ENCODE data around the gene PDHB. TPM values are rescaled to one million over a fixed set of nuclear protein-coding genes. Genes with fewer than 3 reads are reported as not detected.

The PDHB gene
- total and polyA plus RNA-seq, 4 donors: 47.8 to 92.1 (median 60.6) TPM

DNA sequence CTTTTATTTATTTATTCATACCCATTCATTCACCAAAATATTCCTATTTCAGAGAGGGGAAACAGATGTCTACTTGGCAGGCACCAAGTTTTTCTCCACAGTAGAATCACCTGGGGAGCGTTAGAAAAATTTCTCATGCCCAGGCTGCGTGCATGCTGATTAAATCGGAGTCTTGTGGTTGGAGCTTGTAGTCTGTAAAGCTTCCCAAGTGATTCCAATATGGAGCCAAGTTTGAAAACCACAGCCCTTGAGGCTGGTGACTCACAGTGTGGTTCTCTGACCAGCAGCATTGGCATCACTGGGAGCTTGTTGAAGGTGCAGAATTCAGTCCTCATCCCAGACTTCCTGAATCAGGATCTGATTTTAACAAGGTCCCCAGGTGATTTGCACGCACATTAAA, 49.7 kb downstream of the PDHB start:
- Histone ChIP-seq H3K9me3 (ENCODE audit: control insufficient read depth in 4 of 4, low read length in 3 of 4) (no peaks in the 10 kb centered on the region), H3K4me3 (ENCODE audit: low read depth in 1 of 3, low read length in 3 of 3) (no peak overlapping the region), H3K27ac (ENCODE audit: low read depth in 1 of 2, low read length in 2 of 2) (no peak overlapping the region), H3K36me3 (ENCODE audit: control insufficient read depth in 4 of 4, insufficient read depth in 3 of 4, low read depth in 1 of 4, low read length in 3 of 4) (peaks cover 0 to 2% (median 0%) of the 10 kb centered on the region in 4 donors), H3K9ac (ENCODE audit: low read depth in 1 of 2, low read length in 2 of 2) (no peak overlapping the region), H3K4me1 (ENCODE audit: control insufficient read depth in 4 of 4, insufficient read depth in 4 of 4, low read length in 3 of 4) (peaks cover 0 to 7% (median 5%) of the 10 kb centered on the region in 4 donors), H3K27me3 (ENCODE audit: control insufficient read depth in 4 of 4, insufficient read depth in 4 of 4, low read length in 3 of 4) (no peaks in the 10 kb centered on the region)
- WGBS: 94% methylated on average over 4 of the region's 4 CpGs
- DNase-seq (ENCODE audit: low spot score): no peak
- TF ChIP-seq FOXA2 (IDR thresholded peaks at IDR 0.05): no peak

GRCh38 chr3:58383476-58383875, 50.2 kb downstream of the PDHB start:
- DNase-seq (ENCODE audit: low spot score): no peak
- TF ChIP-seq NR2F2 (IDR thresholded peaks at IDR 0.05): no peak
- no peak for TF ChIP-seq GABPA (IDR thresholded peaks at IDR 0.05 in 1 of 2, conservative IDR thresholded peaks at IDR 0.05 in 1 of 2)
- TF ChIP-seq JUND (IDR thresholded peaks at IDR 0.05): no peak
- no peak for TF ChIP-seq TAF1 (conservative IDR thresholded peaks at IDR 0.05)
- TF ChIP-seq YY1 (IDR thresholded peaks at IDR 0.05): no peak
- TF ChIP-seq HNF4A (conservative IDR thresholded peaks at IDR 0.05): no peak
- TF ChIP-seq SP1 (IDR thresholded peaks at IDR 0.05): no peak
- no peak for TF ChIP-seq RAD21 (IDR thresholded peaks at IDR 0.05)
- no peak for TF ChIP-seq FOXA1 (IDR thresholded peaks at IDR 0.05)
- no peak for TF ChIP-seq MAX (IDR thresholded peaks at IDR 0.05)
- TF ChIP-seq REST (IDR thresholded peaks at IDR 0.05): no peak
- Histone ChIP-seq H3K27ac (ENCODE audit: low read depth in 1 of 2, low read length in 2 of 2) (no peak overlapping the region), H3K36me3 (ENCODE audit: control insufficient read depth in 4 of 4, insufficient read depth in 3 of 4, low read depth in 1 of 4, low read length in 3 of 4) (peaks cover 0 to 2% (median 0%) of the 10 kb centered on the region in 4 donors), H3K27me3 (ENCODE audit: control insufficient read depth in 4 of 4, insufficient read depth in 4 of 4, low read length in 3 of 4) (no peaks in the 10 kb centered on the region), H3K4me3 (ENCODE audit: low read depth in 1 of 3, low read length in 3 of 3) (no peak overlapping the region), H3K9me3 (ENCODE audit: control insufficient read depth in 4 of 4, low read length in 3 of 4) (no peaks in the 10 kb centered on the region), H3K9ac (ENCODE audit: low read depth in 1 of 2, low read length in 2 of 2) (no peak overlapping the region), H3K4me1 (ENCODE audit: control insufficient read depth in 4 of 4, insufficient read depth in 4 of 4, low read length in 3 of 4) (peaks cover 0 to 5% (median 2%) of the 10 kb centered on the region in 4 donors)
- WGBS: 91% methylated on average over 2 of the region's 2 CpGs

GRCh38 chr3:58379351-58380073, 54.1 kb downstream of the PDHB start:
- Histone ChIP-seq H3K27ac (ENCODE audit: low read depth in 1 of 2, low read length in 2 of 2) (no peak overlapping the region), H3K9me3 (ENCODE audit: control insufficient read depth in 4 of 4, low read length in 3 of 4) (no peaks in the 10 kb centered on the region), H3K4me1 (ENCODE audit: control insufficient read depth in 4 of 4, insufficient read depth in 4 of 4, low read length in 3 of 4) (peaks cover 0 to 10% (median 5%) of the 10 kb centered on the region in 4 donors), H3K27me3 (ENCODE audit: control insufficient read depth in 4 of 4, insufficient read depth in 4 of 4, low read length in 3 of 4) (no peaks in the 10 kb centered on the region), H3K4me3 (ENCODE audit: low read depth in 1 of 3, low read length in 3 of 3) (no peak overlapping the region), H3K36me3 (ENCODE audit: control insufficient read depth in 4 of 4, insufficient read depth in 3 of 4, low read depth in 1 of 4, low read length in 3 of 4) (no peaks in the 10 kb centered on the region), H3K9ac (ENCODE audit: low read depth in 1 of 2, low read length in 2 of 2) (no peak overlapping the region)
- 88% methylated on average over 4 of the region's 4 CpGs for WGBS
- DNase-seq (ENCODE audit: low spot score): no peak
- TF ChIP-seq TAF1 (conservative IDR thresholded peaks at IDR 0.05) (no peak), RAD21 (IDR thresholded peaks at IDR 0.05) (no peak), HNF4A (conservative IDR thresholded peaks at IDR 0.05) (no peak), MAX (IDR thresholded peaks at IDR 0.05) (no peak), RXRA (IDR thresholded peaks at IDR 0.05) (no peak), FOXA2 (IDR thresholded peaks at IDR 0.05) (no peak), NR2F2 (IDR thresholded peaks at IDR 0.05) (no peak), YY1 (IDR thresholded peaks at IDR 0.05) (no peak), EGR1 (IDR thresholded peaks at IDR 0.05; ENCODE audit: low read depth in 2 of 2) (no peak), SP1 (IDR thresholded peaks at IDR 0.05) (no peak)
- TF ChIP-seq, protein P1, sequence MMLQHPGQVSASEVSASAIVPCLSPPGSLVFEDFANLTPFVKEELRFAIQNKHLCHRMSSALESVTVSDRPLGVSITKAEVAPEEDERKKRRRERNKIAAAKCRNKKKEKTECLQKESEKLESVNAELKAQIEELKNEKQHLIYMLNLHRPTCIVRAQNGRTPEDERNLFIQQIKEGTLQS (IDR thresholded peaks at IDR 0.05): no peak
- TF ChIP-seq, protein P2, sequence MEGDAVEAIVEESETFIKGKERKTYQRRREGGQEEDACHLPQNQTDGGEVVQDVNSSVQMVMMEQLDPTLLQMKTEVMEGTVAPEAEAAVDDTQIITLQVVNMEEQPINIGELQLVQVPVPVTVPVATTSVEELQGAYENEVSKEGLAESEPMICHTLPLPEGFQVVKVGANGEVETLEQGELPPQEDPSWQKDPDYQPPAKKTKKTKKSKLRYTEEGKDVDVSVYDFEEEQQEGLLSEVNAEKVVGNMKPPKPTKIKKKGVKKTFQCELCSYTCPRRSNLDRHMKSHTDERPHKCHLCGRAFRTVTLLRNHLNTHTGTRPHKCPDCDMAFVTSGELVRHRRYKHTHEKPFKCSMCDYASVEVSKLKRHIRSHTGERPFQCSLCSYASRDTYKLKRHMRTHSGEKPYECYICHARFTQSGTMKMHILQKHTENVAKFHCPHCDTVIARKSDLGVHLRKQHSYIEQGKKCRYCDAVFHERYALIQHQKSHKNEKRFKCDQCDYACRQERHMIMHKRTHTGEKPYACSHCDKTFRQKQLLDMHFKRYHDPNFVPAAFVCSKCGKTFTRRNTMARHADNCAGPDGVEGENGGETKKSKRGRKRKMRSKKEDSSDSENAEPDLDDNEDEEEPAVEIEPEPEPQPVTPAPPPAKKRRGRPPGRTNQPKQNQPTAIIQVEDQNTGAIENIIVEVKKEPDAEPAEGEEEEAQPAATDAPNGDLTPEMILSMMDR (IDR thresholded peaks at IDR 0.05; ENCODE audit: low read depth, low read length, missing input control): no peak
- TF ChIP-seq, protein P3, sequence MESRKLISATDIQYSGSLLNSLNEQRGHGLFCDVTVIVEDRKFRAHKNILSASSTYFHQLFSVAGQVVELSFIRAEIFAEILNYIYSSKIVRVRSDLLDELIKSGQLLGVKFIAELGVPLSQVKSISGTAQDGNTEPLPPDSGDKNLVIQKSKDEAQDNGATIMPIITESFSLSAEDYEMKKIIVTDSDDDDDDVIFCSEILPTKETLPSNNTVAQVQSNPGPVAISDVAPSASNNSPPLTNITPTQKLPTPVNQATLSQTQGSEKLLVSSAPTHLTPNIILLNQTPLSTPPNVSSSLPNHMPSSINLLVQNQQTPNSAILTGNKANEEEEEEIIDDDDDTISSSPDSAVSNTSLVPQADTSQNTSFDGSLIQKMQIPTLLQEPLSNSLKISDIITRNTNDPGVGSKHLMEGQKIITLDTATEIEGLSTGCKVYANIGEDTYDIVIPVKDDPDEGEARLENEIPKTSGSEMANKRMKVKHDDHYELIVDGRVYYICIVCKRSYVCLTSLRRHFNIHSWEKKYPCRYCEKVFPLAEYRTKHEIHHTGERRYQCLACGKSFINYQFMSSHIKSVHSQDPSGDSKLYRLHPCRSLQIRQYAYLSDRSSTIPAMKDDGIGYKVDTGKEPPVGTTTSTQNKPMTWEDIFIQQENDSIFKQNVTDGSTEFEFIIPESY (IDR thresholded peaks at IDR 0.05): no peak

All from liver (tissue), 9 donors.